Memory B cell (primary cell): ENCODE data around the gene EEF1AKMT2.
"Not testable (repeated sequence)": the region's sequence is repeated elsewhere in the genome, so short reads cannot be mapped to it uniquely, and the experiment has no call there.

ENCODE experiments used
- ATAC-seq: fragments of 150-1000 bp; cut with Tn5 transposase; 2 replicates; pipeline ENCODE4 v1.10.0; 2021; ENCODE audit warnings: low read depth, mild to moderate bottlenecking, moderate library complexity
- DNase-seq, 2 donors: peaks; one replicate each; pipeline ENCODE4 v3.0.0; 2022; ENCODE audit warnings: low spot score in 2 of 2
- H3K27ac Mint-ChIP-seq: one replicate; pipeline ENCODE4 v1.8.0; 2022; ENCODE audit warnings: mild to moderate bottlenecking, moderate library complexity, mixed read lengths
- H3K27me3 Mint-ChIP-seq: one replicate; pipeline ENCODE4 v1.8.0; 2022; ENCODE audit warnings: mixed read lengths
- H3K36me3 Mint-ChIP-seq: one replicate; pipeline ENCODE4 v1.8.0; 2022; ENCODE audit warnings: mild to moderate bottlenecking, mixed read lengths
- H3K4me1 Mint-ChIP-seq: one replicate; pipeline ENCODE4 v1.8.0; 2022; ENCODE audit warnings: mixed read lengths
- H3K4me3 Mint-ChIP-seq: one replicate; pipeline ENCODE4 v1.8.0; 2022; ENCODE audit warnings: mild to moderate bottlenecking, moderate library complexity, mixed read lengths
- H3K9me3 Mint-ChIP-seq: one replicate; pipeline ENCODE4 v1.8.0; 2022; ENCODE audit warnings: mixed read lengths

The EEF1AKMT2 gene

GRCh38 chr10:124791547-124792348, at the start of gene EEF1AKMT2:
Gene EEF1AKMT2 (minus strand): TSS chr10:124791887. CDS start chr10:124791833, 54 bp downstream.
- H3K4me1 Mint-ChIP-seq, result peaks cover 15% of the 10 kb centered on the region
- peak; percentile 83 to 91 for DNase-seq
- ATAC-seq, result peak; percentile 95
- H3K4me3 Mint-ChIP-seq, result peak within 1 kb of the TSS; percentile 99
- no peaks in the 10 kb centered on the region for H3K9me3 Mint-ChIP-seq
- H3K36me3 Mint-ChIP-seq, result peaks cover 6% of the 10 kb centered on the region
- no peaks in the 10 kb centered on the region for H3K27me3 Mint-ChIP-seq
- peak within 1 kb of the TSS; percentile 98 for H3K27ac Mint-ChIP-seq

- DNase-seq (no peak), ATAC-seq (no peak)
- no peaks in the 10 kb centered on the region for H3K4me1 Mint-ChIP-seq
- no peaks in the 10 kb centered on the region for H3K27me3 Mint-ChIP-seq
- H3K27ac Mint-ChIP-seq, result no peak overlapping the region
- no peak overlapping the region for H3K4me3 Mint-ChIP-seq
- H3K9me3 Mint-ChIP-seq, result no peaks in the 10 kb centered on the region
- H3K36me3 Mint-ChIP-seq, result peaks cover 12% of the 10 kb centered on the region
These were observed 46.0 kb upstream of the EEF1AKMT2 start for GRCh38 chr10:124837687-124838086.

- ATAC-seq, result no peak
- H3K27me3 Mint-ChIP-seq, result no peaks in the 10 kb centered on the region
- no peak overlapping the region for H3K4me3 Mint-ChIP-seq
- DNase-seq, result no peak
- H3K9me3 Mint-ChIP-seq, result no peaks in the 10 kb centered on the region
- H3K27ac Mint-ChIP-seq, result peak overlapping the region; percentile 24
- peaks cover 25% of the 10 kb centered on the region for H3K36me3 Mint-ChIP-seq
- no peaks in the 10 kb centered on the region for H3K4me1 Mint-ChIP-seq
These were observed 39.4 kb upstream of the EEF1AKMT2 start for GRCh38 chr10:124831116-124831515.

- Mint-ChIP-seq H3K4me1 (no peaks in the 10 kb centered on the region), H3K27ac (no peak overlapping the region)
These were observed 38.8 kb upstream of the EEF1AKMT2 start for GRCh38 chr10:124830445-124830844.

GRCh38 chr10:124829447-124830115, 37.9 kb upstream of the EEF1AKMT2 start:
- Mint-ChIP-seq H3K9me3 (no peaks in the 10 kb centered on the region), H3K4me3 (no peak overlapping the region), H3K27ac (no peak overlapping the region), H3K36me3 (peaks cover 20% of the 10 kb centered on the region), H3K27me3 (no peaks in the 10 kb centered on the region), H3K4me1 (no peaks in the 10 kb centered on the region)
- ATAC-seq, result no peak
- no peak for DNase-seq

More at GRCh38 chr10:124830445-124830844, 38.8 kb upstream of the EEF1AKMT2 start:
- no peaks in the 10 kb centered on the region for H3K9me3 Mint-ChIP-seq
- H3K27me3 Mint-ChIP-seq, result no peaks in the 10 kb centered on the region
- H3K36me3 Mint-ChIP-seq, result peaks cover 24% of the 10 kb centered on the region
- no peak for DNase-seq
- ATAC-seq, result no peak
- no peak overlapping the region for H3K4me3 Mint-ChIP-seq

- no peaks in the 10 kb centered on the region for H3K9me3 Mint-ChIP-seq
These were observed 35.8 kb upstream of the EEF1AKMT2 start for GRCh38 chr10:124827474-124827873.

GRCh38 chr10:124826262-124826661, 34.6 kb upstream of the EEF1AKMT2 start:
- ATAC-seq, result no peak
- DNase-seq, result no peak
- H3K36me3 Mint-ChIP-seq, result peaks cover 22% of the 10 kb centered on the region

More at GRCh38 chr10:124827474-124827873, 35.8 kb upstream of the EEF1AKMT2 start:
- H3K27ac Mint-ChIP-seq, result no peak overlapping the region
- ATAC-seq (no peak), DNase-seq (peak in 1 of 2 donors; percentile 8)
- no peaks in the 10 kb centered on the region for H3K4me1 Mint-ChIP-seq
- H3K4me3 Mint-ChIP-seq, result no peak overlapping the region
- H3K27me3 Mint-ChIP-seq, result no peaks in the 10 kb centered on the region
- H3K36me3 Mint-ChIP-seq, result peaks cover 18% of the 10 kb centered on the region

GRCh38 chr10:124825702-124826101, 34.0 kb upstream of the EEF1AKMT2 start:
- H3K36me3 Mint-ChIP-seq, result peaks cover 20% of the 10 kb centered on the region
- H3K4me3 Mint-ChIP-seq, result no peak overlapping the region
- H3K9me3 Mint-ChIP-seq, result no peaks in the 10 kb centered on the region
- ATAC-seq (no peak), DNase-seq (no peak)
- no peaks in the 10 kb centered on the region for H3K4me1 Mint-ChIP-seq
- H3K27me3 Mint-ChIP-seq, result no peaks in the 10 kb centered on the region
- no peak overlapping the region for H3K27ac Mint-ChIP-seq

More at GRCh38 chr10:124826262-124826661, 34.6 kb upstream of the EEF1AKMT2 start:
- Mint-ChIP-seq H3K4me3 (no peak overlapping the region), H3K9me3 (no peaks in the 10 kb centered on the region), H3K4me1 (no peaks in the 10 kb centered on the region), H3K27me3 (no peaks in the 10 kb centered on the region), H3K27ac (no peak overlapping the region)

GRCh38 chr10:124824932-124825331, 33.2 kb upstream of the EEF1AKMT2 start:
- H3K36me3 Mint-ChIP-seq, result peaks cover 22% of the 10 kb centered on the region
- ATAC-seq, DNase-seq, H3K27ac Mint-ChIP-seq, H3K4me3 Mint-ChIP-seq, H3K9me3 Mint-ChIP-seq, H3K27me3 Mint-ChIP-seq, H3K4me1 Mint-ChIP-seq: not testable (repeated sequence)

- ATAC-seq, result no peak
- H3K4me1 Mint-ChIP-seq, result no peaks in the 10 kb centered on the region
- no peaks in the 10 kb centered on the region for H3K27me3 Mint-ChIP-seq
- H3K27ac Mint-ChIP-seq, result no peak overlapping the region
- no peaks in the 10 kb centered on the region for H3K9me3 Mint-ChIP-seq
- H3K36me3 Mint-ChIP-seq, result peaks cover 21% of the 10 kb centered on the region
- no peak overlapping the region for H3K4me3 Mint-ChIP-seq
- no peak for DNase-seq
These were observed 32.8 kb upstream of the EEF1AKMT2 start for GRCh38 chr10:124824507-124824906.

GRCh38 chr10:124821520-124821919, 29.8 kb upstream of the EEF1AKMT2 start:
- no peak for DNase-seq
- no peak overlapping the region for H3K27ac Mint-ChIP-seq
- H3K36me3 Mint-ChIP-seq, result peaks cover 28% of the 10 kb centered on the region

GRCh38 chr10:124820121-124820520, 28.4 kb upstream of the EEF1AKMT2 start:
- Mint-ChIP-seq H3K4me1 (no peaks in the 10 kb centered on the region), H3K9me3 (no peaks in the 10 kb centered on the region), H3K36me3 (peaks cover 27% of the 10 kb centered on the region), H3K27ac (no peak overlapping the region), H3K4me3 (no peak overlapping the region), H3K27me3 (no peaks in the 10 kb centered on the region)
- DNase-seq (no peak), ATAC-seq (no peak)

More at GRCh38 chr10:124821520-124821919, 29.8 kb upstream of the EEF1AKMT2 start:
- Mint-ChIP-seq H3K4me1 (no peaks in the 10 kb centered on the region), H3K27me3 (no peaks in the 10 kb centered on the region), H3K4me3 (no peak overlapping the region), H3K9me3 (no peaks in the 10 kb centered on the region)
- ATAC-seq, result no peak

- peaks cover 8% of the 10 kb centered on the region for H3K4me1 Mint-ChIP-seq
- H3K9me3 Mint-ChIP-seq, result no peaks in the 10 kb centered on the region
- H3K27ac Mint-ChIP-seq, result peak overlapping the region; percentile 90
- H3K4me3 Mint-ChIP-seq, result peak overlapping the region; percentile 86
- DNase-seq (peak in 1 of 2 donors; percentile 11), ATAC-seq (peak; percentile 45)
- H3K27me3 Mint-ChIP-seq, result peaks cover 3% of the 10 kb centered on the region
- no peaks in the 10 kb centered on the region for H3K36me3 Mint-ChIP-seq
These were observed 10.6 kb upstream of the EEF1AKMT2 start for GRCh38 chr10:124802313-124802675.

- Mint-ChIP-seq H3K27me3 (peaks cover 3% of the 10 kb centered on the region), H3K36me3 (no peaks in the 10 kb centered on the region), H3K4me3 (no peak overlapping the region), H3K9me3 (no peaks in the 10 kb centered on the region), H3K4me1 (peaks cover 8% of the 10 kb centered on the region), H3K27ac (no peak overlapping the region)
- DNase-seq (no peak), ATAC-seq (no peak)
These were observed 7.5 kb upstream of the EEF1AKMT2 start for GRCh38 chr10:124799211-124799610.
